MCF 10A (cell line): ENCODE results near the gene AMPH. TPM values are rescaled to one million over a fixed set of nuclear protein-coding genes. Genes with fewer than 3 reads are reported as not detected.

Experiments
- BruUV-seq: library from RNA; stranded (reverse); fragments of 400-500 nt; replicated peaks from 2 replicates; lab custom pipeline; 2021; lab: Mats Ljungman, UMichigan
- CTCF ChIA-PET: fragments of 300-600 bp; sonication (Branson Sonifier 250); formaldehyde crosslinking; extraction: SDS; loops from one replicate; lab custom pipeline; 2021; ENCODE audit warnings: antibody characterized with exemption, inconsistent platforms; lab: Yijun Ruan, JAX
- POLR2A ChIA-PET: fragments of 300-600, 350-650 bp; sonication (Branson Sonifier 250); formaldehyde crosslinking; extraction: SDS; loops from one replicate; lab custom pipeline; 2020; ENCODE audit warnings: antibody characterized with exemption, inconsistent platforms; lab: Yijun Ruan, JAX
- DNase-seq: peaks from one replicate; pipeline ENCODE4 v3.0.0-alpha.2; 2018; ENCODE audit not compliant: unreplicated experiment
- H3K27ac Mint-ChIP-seq: one replicate; pipeline ENCODE4 v1.8.0; 2022; ENCODE audit warnings: mild to moderate bottlenecking, low read depth, mixed read lengths; ENCODE audit not compliant: unreplicated experiment
- H3K27me3 Mint-ChIP-seq: one replicate; pipeline ENCODE4 v1.8.0; 2022; ENCODE audit warnings: mixed read lengths; ENCODE audit not compliant: insufficient read depth, unreplicated experiment
- H3K36me3 Mint-ChIP-seq: one replicate; pipeline ENCODE4 v1.8.0; 2022; ENCODE audit warnings: mild to moderate bottlenecking, moderate library complexity, mixed read lengths; ENCODE audit not compliant: insufficient read depth, unreplicated experiment
- H3K4me1 Mint-ChIP-seq: one replicate; pipeline ENCODE4 v1.8.0; 2022; ENCODE audit warnings: mixed read lengths; ENCODE audit not compliant: insufficient read depth, unreplicated experiment
- H3K4me3 Mint-ChIP-seq: one replicate; pipeline ENCODE4 v1.8.0; 2022; ENCODE audit warnings: mild to moderate bottlenecking, moderate library complexity, mixed read lengths; ENCODE audit not compliant: unreplicated experiment
- H3K9me3 Mint-ChIP-seq: one replicate; pipeline ENCODE4 v1.8.0; 2022; ENCODE audit warnings: mixed read lengths; ENCODE audit not compliant: unreplicated experiment
- intact Hi-C: fragments of 100-400 bp; cut with micrococcal nuclease; formaldehyde crosslinking; loops from 2 replicates; pipeline ENCODE4 v1.14.1; 2022
- total RNA-seq: library from RNA; stranded (reverse); gene quantifications from 2 replicates; pipeline ENCODE4 v1.2.3, GENCODE V29; 2022
- TF ChIP-seq, protein P1 (sequence below): fragments of 200-600 bp; IDR thresholded peaks from one replicate; pipeline ENCODE4 v1.8.0; 2022; ENCODE audit warnings: antibody characterized with exemption, mild to moderate bottlenecking; ENCODE audit not compliant: unreplicated experiment

AMPH gene
- total RNA-seq, 1 experiment from 2014 or later: 0.63 TPM

GRCh38 chr7:38671911-38672905 lies 41.0 kb upstream of the AMPH start:
- DNase-seq: peak; percentile 30
- TF ChIP-seq, protein P1, sequence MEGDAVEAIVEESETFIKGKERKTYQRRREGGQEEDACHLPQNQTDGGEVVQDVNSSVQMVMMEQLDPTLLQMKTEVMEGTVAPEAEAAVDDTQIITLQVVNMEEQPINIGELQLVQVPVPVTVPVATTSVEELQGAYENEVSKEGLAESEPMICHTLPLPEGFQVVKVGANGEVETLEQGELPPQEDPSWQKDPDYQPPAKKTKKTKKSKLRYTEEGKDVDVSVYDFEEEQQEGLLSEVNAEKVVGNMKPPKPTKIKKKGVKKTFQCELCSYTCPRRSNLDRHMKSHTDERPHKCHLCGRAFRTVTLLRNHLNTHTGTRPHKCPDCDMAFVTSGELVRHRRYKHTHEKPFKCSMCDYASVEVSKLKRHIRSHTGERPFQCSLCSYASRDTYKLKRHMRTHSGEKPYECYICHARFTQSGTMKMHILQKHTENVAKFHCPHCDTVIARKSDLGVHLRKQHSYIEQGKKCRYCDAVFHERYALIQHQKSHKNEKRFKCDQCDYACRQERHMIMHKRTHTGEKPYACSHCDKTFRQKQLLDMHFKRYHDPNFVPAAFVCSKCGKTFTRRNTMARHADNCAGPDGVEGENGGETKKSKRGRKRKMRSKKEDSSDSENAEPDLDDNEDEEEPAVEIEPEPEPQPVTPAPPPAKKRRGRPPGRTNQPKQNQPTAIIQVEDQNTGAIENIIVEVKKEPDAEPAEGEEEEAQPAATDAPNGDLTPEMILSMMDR: no peak
- no peaks in the 10 kb centered on the region for H3K27me3 Mint-ChIP-seq
- intact Hi-C loops: loop anchor here (5.0 kb wide), 1 partner anchor 75 kb away; no protein-coding TSS in a partner anchor
- H3K36me3 Mint-ChIP-seq: no peaks in the 10 kb centered on the region
- no peak overlapping the region for H3K27ac Mint-ChIP-seq
- peaks cover 24% of the 10 kb centered on the region for H3K4me1 Mint-ChIP-seq
- no peaks in the 10 kb centered on the region for H3K9me3 Mint-ChIP-seq
- CTCF ChIA-PET: interaction anchor here (0.5 to 1.9 kb wide), 9 partner anchors 12 to 854 kb away, joined by 3 to 9 read pairs (median 3); no protein-coding TSS in a partner anchor
- BruUV-seq: no TSS peak
- no peak overlapping the region for H3K4me3 Mint-ChIP-seq
- POLR2A ChIA-PET: no interaction called here

DNA sequence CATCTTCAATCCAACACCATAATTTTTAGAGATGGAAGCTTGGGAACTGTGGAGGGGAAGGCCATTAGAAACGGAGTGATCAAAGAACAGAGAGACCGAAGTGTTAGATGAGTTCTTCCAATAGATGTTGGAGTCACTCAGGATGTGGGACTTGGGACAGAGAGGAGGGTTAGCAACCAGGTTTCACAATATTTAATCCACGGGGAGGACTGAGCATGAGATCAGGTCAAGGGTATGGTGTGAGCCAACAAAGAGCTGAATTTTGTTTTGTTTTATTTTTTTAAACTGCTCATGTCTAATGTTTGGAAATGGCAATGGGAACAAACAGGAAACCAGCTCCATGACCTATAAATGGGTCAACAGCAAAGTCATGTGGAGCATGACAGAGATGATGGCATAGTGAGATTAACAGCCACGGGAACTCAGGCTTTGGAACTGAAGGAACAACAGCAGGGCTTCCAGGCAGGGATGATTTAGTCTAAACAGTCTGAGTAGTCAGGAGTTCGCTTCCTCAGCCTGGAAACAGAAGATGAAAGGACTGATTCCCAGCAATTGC lies 38.9 kb upstream of the AMPH start:
- Mint-ChIP-seq H3K36me3 (no peaks in the 10 kb centered on the region), H3K27ac (peak overlapping the region; percentile 36), H3K4me3 (no peak overlapping the region), H3K4me1 (peaks cover 24% of the 10 kb centered on the region), H3K9me3 (peaks cover 1% of the 10 kb centered on the region), H3K27me3 (no peaks in the 10 kb centered on the region)
- CTCF ChIA-PET: interaction anchor here (0.5 to 0.9 kb wide), 4 partner anchors 9 to 271 kb away, joined by 3 to 4 read pairs (median 3); no protein-coding TSS in a partner anchor
- TF ChIP-seq, protein P1: no peak
- no peak for DNase-seq
- POLR2A ChIA-PET: no interaction called here
- intact Hi-C loops: loop anchor here (5.0 kb wide), 1 partner anchor 77 kb away; no protein-coding TSS in a partner anchor
- no TSS peak for BruUV-seq

- CTCF ChIA-PET: interaction anchor here (0.6 to 0.7 kb wide), 2 partner anchors 199 to 264 kb away, joined by 3 to 5 read pairs; no protein-coding TSS in a partner anchor
These were observed 33.8 kb upstream of the AMPH start for GRCh38 chr7:38664972-38665371.

More at GRCh38 chr7:38664972-38665371, 33.8 kb upstream of the AMPH start:
- Mint-ChIP-seq H3K27me3 (peaks cover 13% of the 10 kb centered on the region), H3K4me1 (no peaks in the 10 kb centered on the region), H3K4me3 (no peak overlapping the region), H3K36me3 (no peaks in the 10 kb centered on the region), H3K9me3 (peaks cover 15% of the 10 kb centered on the region), H3K27ac (no peak overlapping the region)
- POLR2A ChIA-PET: no interaction called here
- TF ChIP-seq, protein P1: no peak
- DNase-seq: no peak
- BruUV-seq: no TSS peak
- intact Hi-C loops: no loop called here
